ENCODE results near the gene ARHGAP15.

Gene ARHGAP15

GRCh38 chr2:143682436-143683055 lies 553.3 kb downstream of the ARHGAP15 start:
- DNase-seq (ENCODE audit: low read depth in 1 of 2, low spot score in 1 of 2), result no peak

- no peak for DNase-seq (ENCODE audit: low read depth in 1 of 2, low spot score in 1 of 2)
Observed at GRCh38 chr2:143683977-143684376, 554.8 kb downstream of the ARHGAP15 start.

- no peak for DNase-seq (ENCODE audit: low read depth in 1 of 2, low spot score in 1 of 2)
Observed at GRCh38 chr2:143684551-143685320, 555.5 kb downstream of the ARHGAP15 start.

GRCh38 chr2:143685421-143686078 lies 556.3 kb downstream of the ARHGAP15 start:
- no peak for DNase-seq (ENCODE audit: low read depth in 1 of 2, low spot score in 1 of 2)

- DNase-seq (ENCODE audit: low read depth in 1 of 2, low spot score in 1 of 2), result no peak
Observed at GRCh38 chr2:143686585-143687164, 557.5 kb downstream of the ARHGAP15 start.

- no peak for DNase-seq (ENCODE audit: low read depth in 1 of 2, low spot score in 1 of 2)
Observed at GRCh38 chr2:143688248-143688647, 559.0 kb downstream of the ARHGAP15 start.

GRCh38 chr2:143688815-143689214 lies 559.6 kb downstream of the ARHGAP15 start:
- no peak for DNase-seq (ENCODE audit: low read depth in 1 of 2, low spot score in 1 of 2)

GRCh38 chr2:143689541-143689940 lies 560.3 kb downstream of the ARHGAP15 start:
- no peak for DNase-seq (ENCODE audit: low read depth in 1 of 2, low spot score in 1 of 2)

- no peak for DNase-seq (ENCODE audit: low read depth in 1 of 2, low spot score in 1 of 2)
Observed at GRCh38 chr2:143690235-143690634, 561.0 kb downstream of the ARHGAP15 start.

GRCh38 chr2:143691121-143691520 lies 561.9 kb downstream of the ARHGAP15 start:
- DNase-seq (ENCODE audit: low read depth in 1 of 2, low spot score in 1 of 2), result no peak

- no peak for DNase-seq (ENCODE audit: low read depth in 1 of 2, low spot score in 1 of 2)
Observed at GRCh38 chr2:143692162-143692561, 562.9 kb downstream of the ARHGAP15 start.

- no peak for DNase-seq (ENCODE audit: low read depth in 1 of 2, low spot score in 1 of 2)
Observed at GRCh38 chr2:143692967-143693366, 563.7 kb downstream of the ARHGAP15 start.

GRCh38 chr2:143694335-143694734 lies 565.1 kb downstream of the ARHGAP15 start:
- no peak for DNase-seq (ENCODE audit: low read depth in 1 of 2, low spot score in 1 of 2)

GRCh38 chr2:143696651-143697050 lies 567.4 kb downstream of the ARHGAP15 start:
- no peak for DNase-seq (ENCODE audit: low read depth in 1 of 2, low spot score in 1 of 2)

- no peak for DNase-seq (ENCODE audit: low read depth in 1 of 2, low spot score in 1 of 2)
Observed at GRCh38 chr2:143697744-143698143, 568.5 kb downstream of the ARHGAP15 start.

GRCh38 chr2:143698352-143698751 lies 569.1 kb downstream of the ARHGAP15 start:
- DNase-seq (ENCODE audit: low read depth in 1 of 2, low spot score in 1 of 2), result no peak

GRCh38 chr2:143698888-143699570 lies 569.8 kb downstream of the ARHGAP15 start:
- no peak for DNase-seq (ENCODE audit: low read depth in 1 of 2, low spot score in 1 of 2)

- DNase-seq (ENCODE audit: low read depth in 1 of 2, low spot score in 1 of 2), result no peak
Observed at GRCh38 chr2:143700865-143701264, 571.6 kb downstream of the ARHGAP15 start.

GRCh38 chr2:143701785-143702184 lies 572.6 kb downstream of the ARHGAP15 start:
- no peak for DNase-seq (ENCODE audit: low read depth in 1 of 2, low spot score in 1 of 2)

GRCh38 chr2:143702931-143703330 lies 573.7 kb downstream of the ARHGAP15 start:
- no peak for DNase-seq (ENCODE audit: low read depth in 1 of 2, low spot score in 1 of 2)

- no peak for DNase-seq (ENCODE audit: low read depth in 1 of 2, low spot score in 1 of 2)
Observed at GRCh38 chr2:143704451-143705106, 575.4 kb downstream of the ARHGAP15 start.

Data from activated T-helper 1 cell treated with anti-CD3 and anti-CD28 coated beads, Interleukin-2, amount 50 U/mL, for 16 hours (primary cell).